CD14-positive monocyte (primary cell): ENCODE results near the gene ABI3. TPM values are rescaled to one million over a fixed set of nuclear protein-coding genes. Genes with fewer than 3 reads are reported as not detected.
"Not testable (repeated sequence)": the region's sequence is repeated elsewhere in the genome, so short reads cannot be mapped to it uniquely, and the experiment has no call there.

Experiments
- DNase-seq, 3 donors: peaks; one replicate each; pipeline ENCODE4 v3.0.0-alpha.2; 2011 to 2022
- H2AFZ ChIP-seq: 2 replicates; pipeline ENCODE4 v1.6.0; 2012; ENCODE audit warnings: mild to moderate bottlenecking, low read depth, low read length, inconsistent platforms; ENCODE audit not compliant: insufficient read depth, poor library complexity, severe bottlenecking
- H3K27ac ChIP-seq, 2 donors: 1 replicate in 1 of 2; 2 replicates in 1 of 2; pipeline ENCODE4 v1.5.1; 2012 to 2013; ENCODE audit warnings: low read length in 2 of 2, control low read depth in 1 of 2, inconsistent platforms in 1 of 2, low read depth in 1 of 2, mild to moderate bottlenecking in 1 of 2
- H3K27me3 ChIP-seq, 2 donors: one replicate each; pipeline versions ENCODE4 v1.6.0 to v1.6.1; 2011 to 2013; ENCODE audit warnings: low read length in 2 of 2; ENCODE audit not compliant: control insufficient read depth in 2 of 2, insufficient read depth in 2 of 2
- H3K36me3 ChIP-seq, 2 donors: replicated peaks in 1 of 2; 1 replicate in 1 of 2; 2 replicates in 1 of 2; pipeline versions ENCODE4 v1.5.1 to v1.6.1; 2012 to 2013; ENCODE audit warnings: low read length in 2 of 2, control low read depth in 1 of 2, inconsistent platforms in 1 of 2, mild to moderate bottlenecking in 1 of 2; ENCODE audit not compliant: insufficient read depth in 2 of 2, control insufficient read depth in 1 of 2
- H3K4me1 ChIP-seq, 2 donors: 1 replicate in 1 of 2; 2 replicates in 1 of 2; pipeline versions ENCODE4 v1.5.1 to v1.6.1; 2012 to 2013; ENCODE audit warnings: low read length in 2 of 2, control low read depth in 1 of 2, inconsistent platforms in 1 of 2, mild to moderate bottlenecking in 1 of 2, moderate library complexity in 1 of 2; ENCODE audit not compliant: insufficient read depth in 2 of 2, control insufficient read depth in 1 of 2
- H3K4me2 ChIP-seq: replicated peaks from 2 replicates; pipeline ENCODE3; 2012; ENCODE audit warnings: low read length, moderate library complexity, mild to moderate bottlenecking; ENCODE audit not compliant: poor library complexity, severe bottlenecking; ENCODE audit errors: extremely low read depth
- H3K4me3 ChIP-seq, 3 experiments: fragments of 200-600 bp in 1 of 3; sonication (generic) in 1 of 3; replicated peaks in 1 of 3; 1 replicate in 2 of 3; 2 replicates in 1 of 3; pipeline ENCODE4 v1.5.1; 2011 to 2013; ENCODE audit warnings: low read length in 3 of 3, mild to moderate bottlenecking in 3 of 3, control low read depth in 2 of 3, low read depth in 2 of 3, inconsistent platforms in 1 of 3, moderate library complexity in 1 of 3
- H3K79me2 ChIP-seq: 2 replicates; pipeline ENCODE4 v1.6.0; 2012; ENCODE audit warnings: mild to moderate bottlenecking, control low read depth, inconsistent platforms, low read length, moderate library complexity; ENCODE audit not compliant: insufficient read depth
- H3K9ac ChIP-seq: 2 replicates; pipeline ENCODE4 v1.6.0; 2017; ENCODE audit warnings: low read length, mild to moderate bottlenecking; ENCODE audit not compliant: insufficient read depth, poor library complexity, severe bottlenecking
- H3K9me3 ChIP-seq, 2 donors: replicated peaks in 1 of 2; 1 replicate in 1 of 2; 2 replicates in 1 of 2; pipeline versions ENCODE4 v1.5.1 to v1.6.1; 2012 to 2013; ENCODE audit warnings: low read length in 2 of 2, control low read depth in 1 of 2; ENCODE audit not compliant: control insufficient read depth in 1 of 2, insufficient read depth in 1 of 2
- H4K20me1 ChIP-seq: 2 replicates; pipeline ENCODE4 v1.6.0; 2012; ENCODE audit warnings: mild to moderate bottlenecking, low read length, control low read depth, moderate library complexity; ENCODE audit not compliant: insufficient read depth
- H3K27ac Mint-ChIP-seq, 7 donors: one replicate each; pipeline ENCODE4 v1.8.0; 2020; ENCODE audit warnings: mild to moderate bottlenecking in 7 of 7, mixed read lengths in 7 of 7, moderate library complexity in 6 of 7, inconsistent platforms in 2 of 7
- H3K27me3 Mint-ChIP-seq, 3 donors: one replicate each; pipeline ENCODE4 v1.8.0; 2021 to 2022; ENCODE audit warnings: low read depth in 3 of 3, mild to moderate bottlenecking in 3 of 3, mixed read lengths in 3 of 3, moderate library complexity in 3 of 3, inconsistent platforms in 1 of 3
- H3K36me3 Mint-ChIP-seq, 2 donors: one replicate each; pipeline ENCODE4 v1.8.0; 2020; ENCODE audit warnings: mixed read lengths in 2 of 2, inconsistent platforms in 1 of 2, mild to moderate bottlenecking in 1 of 2
- H3K4me1 Mint-ChIP-seq: one replicate; pipeline ENCODE4 v1.8.0; 2020; ENCODE audit warnings: mild to moderate bottlenecking, mixed read lengths
- H3K4me3 Mint-ChIP-seq, 2 donors: one replicate each; pipeline ENCODE4 v1.8.0; 2020; ENCODE audit warnings: mild to moderate bottlenecking in 2 of 2, mixed read lengths in 2 of 2, moderate library complexity in 1 of 2
- H3K9me3 Mint-ChIP-seq, 7 donors: one replicate each; pipeline ENCODE4 v1.8.0; 2020 to 2022; ENCODE audit warnings: mixed read lengths in 7 of 7, mild to moderate bottlenecking in 6 of 7, moderate library complexity in 6 of 7, inconsistent platforms in 2 of 7
- WGBS: methylation state at CpG from one replicate; pipeline ENCODE4 v1.1.5; 2013; ENCODE audit warnings: missing lambda C conversion rate; ENCODE audit not compliant: insufficient coverage; 5-methylcytosine and 5-hydroxymethylcytosine counted together
- intact Hi-C, 2 donors: fragments of 100-400 bp; cut with micrococcal nuclease; formaldehyde crosslinking; loops; one replicate each; pipeline versions ENCODE4 v1.15.0 to v1.15.1; 2023
- polyA plus RNA-seq, 3 donors: library from polyadenylated mRNA; depleted of rRNA in 1 of 3; unstranded in 2 of 3; stranded (reverse) in 1 of 3; fragments of 300-500 nt in 2 of 3; fragments of >200 nt in 1 of 3; fragmentation: Illumina TruSeq in 2 of 3; gene quantifications; 1 replicate in 2 of 3; 2 replicates in 1 of 3; pipeline ENCODE4 v1.2.3, GENCODE V29; 2012 to 2021
- TF ChIP-seq, protein P1 (sequence below): fragments of 200-600 bp; IDR thresholded peaks from one replicate; pipeline ENCODE4 v1.8.0; 2022; ENCODE audit warnings: antibody characterized with exemption, mild to moderate bottlenecking

ABI3 gene
- polyA plus RNA-seq, 3 donors = 43.2 to 90.6 (median 73.2) TPM

- Histone ChIP-seq H3K36me3 (no peaks in the 10 kb centered on the region), H3K27ac (peak overlapping the region; percentile 78 to 89), H3K4me2 (peak overlapping the region; percentile 82), H4K20me1 (no peaks in the 10 kb centered on the region), H3K9me3 (no peaks in the 10 kb centered on the region), H3K27me3 (no peaks in the 10 kb centered on the region), H3K4me3 (peak overlapping the region; percentile 57 to 75 (median 66)), H3K79me2 (no peaks in the 10 kb centered on the region), H2AFZ (peak overlapping the region; percentile 87), H3K9ac (peak overlapping the region; percentile 83), H3K4me1 (peaks cover 16 to 20% of the 10 kb centered on the region in 2 donors)
- Mint-ChIP-seq H3K9me3 (peaks cover 0 to 1% (median 0%) of the 10 kb centered on the region in 7 donors), H3K27me3 (peaks cover 0 to 8% (median 7%) of the 10 kb centered on the region in 3 donors), H3K4me1 (peaks cover 19% of the 10 kb centered on the region), H3K4me3 (peak overlapping the region; percentile 84 to 89), H3K36me3 (no peaks in the 10 kb centered on the region), H3K27ac (peak overlapping the region; percentile 84 to 97 (median 93))
- peak in 1 of 3 donors; percentile 96 for DNase-seq
- WGBS = 29% methylated on average over 3 of the region's 11 CpGs
- intact Hi-C loops = loop anchor here in 1 of 2 donors (1.0 kb wide), 1 partner anchor 9 kb away; no protein-coding TSS in a partner anchor
- TF ChIP-seq, protein P1, sequence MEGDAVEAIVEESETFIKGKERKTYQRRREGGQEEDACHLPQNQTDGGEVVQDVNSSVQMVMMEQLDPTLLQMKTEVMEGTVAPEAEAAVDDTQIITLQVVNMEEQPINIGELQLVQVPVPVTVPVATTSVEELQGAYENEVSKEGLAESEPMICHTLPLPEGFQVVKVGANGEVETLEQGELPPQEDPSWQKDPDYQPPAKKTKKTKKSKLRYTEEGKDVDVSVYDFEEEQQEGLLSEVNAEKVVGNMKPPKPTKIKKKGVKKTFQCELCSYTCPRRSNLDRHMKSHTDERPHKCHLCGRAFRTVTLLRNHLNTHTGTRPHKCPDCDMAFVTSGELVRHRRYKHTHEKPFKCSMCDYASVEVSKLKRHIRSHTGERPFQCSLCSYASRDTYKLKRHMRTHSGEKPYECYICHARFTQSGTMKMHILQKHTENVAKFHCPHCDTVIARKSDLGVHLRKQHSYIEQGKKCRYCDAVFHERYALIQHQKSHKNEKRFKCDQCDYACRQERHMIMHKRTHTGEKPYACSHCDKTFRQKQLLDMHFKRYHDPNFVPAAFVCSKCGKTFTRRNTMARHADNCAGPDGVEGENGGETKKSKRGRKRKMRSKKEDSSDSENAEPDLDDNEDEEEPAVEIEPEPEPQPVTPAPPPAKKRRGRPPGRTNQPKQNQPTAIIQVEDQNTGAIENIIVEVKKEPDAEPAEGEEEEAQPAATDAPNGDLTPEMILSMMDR = no peak
Observed at GRCh38 chr17:49260817-49261291, 50.3 kb downstream of the ABI3 start.

- 100% methylated on average over 1 of the region's 9 CpGs for WGBS
- H3K4me2 ChIP-seq, H3K27ac ChIP-seq, H4K20me1 ChIP-seq, H3K4me3 Mint-ChIP-seq, H3K36me3 ChIP-seq, H2AFZ ChIP-seq, H3K9me3 ChIP-seq, H3K9me3 Mint-ChIP-seq, H3K79me2 ChIP-seq, H3K36me3 Mint-ChIP-seq, DNase-seq, intact Hi-C loops, H3K27me3 Mint-ChIP-seq, H3K4me3 ChIP-seq, H3K9ac ChIP-seq, H3K27me3 ChIP-seq: not testable (repeated sequence)
- peaks cover 16 to 20% of the 10 kb centered on the region in 2 donors for H3K4me1 ChIP-seq
- H3K4me1 Mint-ChIP-seq = peaks cover 19% of the 10 kb centered on the region
- H3K27ac Mint-ChIP-seq = peak overlapping the region in 1 of 7 donors; percentile 84
Observed at GRCh38 chr17:49261540-49261939, 51.0 kb downstream of the ABI3 start.
